ENCODE measurements around the gene LAG3.

LAG3 gene

DNA sequence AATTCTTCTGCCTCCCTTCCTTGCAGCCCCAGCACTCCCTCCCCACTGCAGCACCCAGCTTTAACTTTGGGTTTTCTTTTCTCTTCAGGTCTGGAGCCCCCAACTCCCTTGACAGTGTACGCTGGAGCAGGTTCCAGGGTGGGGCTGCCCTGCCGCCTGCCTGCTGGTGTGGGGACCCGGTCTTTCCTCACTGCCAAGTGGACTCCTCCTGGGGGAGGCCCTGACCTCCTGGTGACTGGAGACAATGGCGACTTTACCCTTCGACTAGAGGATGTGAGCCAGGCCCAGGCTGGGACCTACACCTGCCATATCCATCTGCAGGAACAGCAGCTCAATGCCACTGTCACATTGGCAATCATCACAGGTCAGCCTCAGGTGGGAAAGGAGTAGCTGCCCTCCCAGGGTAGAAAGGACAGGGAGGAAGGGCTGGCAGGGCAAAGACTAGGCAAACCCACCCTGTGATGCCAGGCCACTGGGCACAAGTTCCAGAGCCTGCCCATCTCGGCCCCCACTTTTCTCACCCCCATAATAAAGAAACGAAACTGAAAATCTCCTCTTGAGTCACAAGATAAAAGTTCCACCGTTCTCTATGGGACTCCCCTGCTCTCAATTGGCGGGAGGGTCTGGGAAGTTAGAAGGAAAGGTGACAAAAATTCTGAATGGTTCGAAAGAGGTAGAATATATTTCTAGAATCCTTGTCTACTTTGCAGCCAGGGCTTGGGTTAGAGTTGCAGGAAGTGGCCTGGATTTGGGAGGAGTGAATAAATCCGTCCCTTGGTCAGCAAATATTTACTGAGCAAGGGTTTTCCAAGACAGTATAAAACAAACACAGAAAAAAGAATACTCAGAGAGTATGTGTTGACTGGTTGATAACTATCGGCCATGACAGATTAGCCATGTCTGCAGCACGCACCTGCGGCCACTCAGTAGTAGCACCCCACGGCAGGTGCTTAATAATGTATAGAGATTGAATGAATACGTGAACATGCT is 3.2 kb downstream of the LAG3 start:
- H3K4me3 ChIP-seq (ENCODE audit: control insufficient read depth, low read depth, low read length), result no peak overlapping the region
- TF ChIP-seq, protein P1, sequence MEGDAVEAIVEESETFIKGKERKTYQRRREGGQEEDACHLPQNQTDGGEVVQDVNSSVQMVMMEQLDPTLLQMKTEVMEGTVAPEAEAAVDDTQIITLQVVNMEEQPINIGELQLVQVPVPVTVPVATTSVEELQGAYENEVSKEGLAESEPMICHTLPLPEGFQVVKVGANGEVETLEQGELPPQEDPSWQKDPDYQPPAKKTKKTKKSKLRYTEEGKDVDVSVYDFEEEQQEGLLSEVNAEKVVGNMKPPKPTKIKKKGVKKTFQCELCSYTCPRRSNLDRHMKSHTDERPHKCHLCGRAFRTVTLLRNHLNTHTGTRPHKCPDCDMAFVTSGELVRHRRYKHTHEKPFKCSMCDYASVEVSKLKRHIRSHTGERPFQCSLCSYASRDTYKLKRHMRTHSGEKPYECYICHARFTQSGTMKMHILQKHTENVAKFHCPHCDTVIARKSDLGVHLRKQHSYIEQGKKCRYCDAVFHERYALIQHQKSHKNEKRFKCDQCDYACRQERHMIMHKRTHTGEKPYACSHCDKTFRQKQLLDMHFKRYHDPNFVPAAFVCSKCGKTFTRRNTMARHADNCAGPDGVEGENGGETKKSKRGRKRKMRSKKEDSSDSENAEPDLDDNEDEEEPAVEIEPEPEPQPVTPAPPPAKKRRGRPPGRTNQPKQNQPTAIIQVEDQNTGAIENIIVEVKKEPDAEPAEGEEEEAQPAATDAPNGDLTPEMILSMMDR (conservative IDR thresholded peaks at IDR 0.05; ENCODE audit: control insufficient read depth, insufficient read depth, low read depth, low read length), result no peak
- no peak for DNase-seq (ENCODE audit: low read depth)

- DNase-seq (ENCODE audit: low read depth), result no peak
- H3K4me3 ChIP-seq (ENCODE audit: control insufficient read depth, low read depth, low read length), result no peak overlapping the region
- TF ChIP-seq, protein P1 (conservative IDR thresholded peaks at IDR 0.05; ENCODE audit: control insufficient read depth, insufficient read depth, low read depth, low read length), result no peak
Measured at GRCh38 chr12:6777386-6777785, 5.1 kb downstream of the LAG3 start.

DNA sequence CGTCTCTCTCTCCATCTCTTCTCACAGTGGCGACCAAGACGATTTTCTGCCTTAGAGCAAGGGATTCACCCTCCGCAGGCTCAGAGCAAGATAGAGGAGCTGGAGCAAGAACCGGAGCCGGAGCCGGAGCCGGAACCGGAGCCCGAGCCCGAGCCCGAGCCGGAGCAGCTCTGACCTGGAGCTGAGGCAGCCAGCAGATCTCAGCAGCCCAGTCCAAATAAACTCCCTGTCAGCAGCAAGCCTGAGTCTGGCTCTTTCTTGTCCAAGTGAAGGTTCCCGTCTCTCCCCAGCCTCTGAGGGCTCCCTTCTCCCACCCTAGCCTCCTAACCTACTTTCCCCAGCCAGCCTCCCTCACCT is 5.9 kb downstream of the LAG3 start:
- DNase-seq (ENCODE audit: low read depth), result peak; percentile 26
- peak overlapping the region; percentile 37 for H3K4me3 ChIP-seq (ENCODE audit: control insufficient read depth, low read depth, low read length)
- TF ChIP-seq, protein P1 (conservative IDR thresholded peaks at IDR 0.05; ENCODE audit: control insufficient read depth, insufficient read depth, low read depth, low read length), result no peak

DNA sequence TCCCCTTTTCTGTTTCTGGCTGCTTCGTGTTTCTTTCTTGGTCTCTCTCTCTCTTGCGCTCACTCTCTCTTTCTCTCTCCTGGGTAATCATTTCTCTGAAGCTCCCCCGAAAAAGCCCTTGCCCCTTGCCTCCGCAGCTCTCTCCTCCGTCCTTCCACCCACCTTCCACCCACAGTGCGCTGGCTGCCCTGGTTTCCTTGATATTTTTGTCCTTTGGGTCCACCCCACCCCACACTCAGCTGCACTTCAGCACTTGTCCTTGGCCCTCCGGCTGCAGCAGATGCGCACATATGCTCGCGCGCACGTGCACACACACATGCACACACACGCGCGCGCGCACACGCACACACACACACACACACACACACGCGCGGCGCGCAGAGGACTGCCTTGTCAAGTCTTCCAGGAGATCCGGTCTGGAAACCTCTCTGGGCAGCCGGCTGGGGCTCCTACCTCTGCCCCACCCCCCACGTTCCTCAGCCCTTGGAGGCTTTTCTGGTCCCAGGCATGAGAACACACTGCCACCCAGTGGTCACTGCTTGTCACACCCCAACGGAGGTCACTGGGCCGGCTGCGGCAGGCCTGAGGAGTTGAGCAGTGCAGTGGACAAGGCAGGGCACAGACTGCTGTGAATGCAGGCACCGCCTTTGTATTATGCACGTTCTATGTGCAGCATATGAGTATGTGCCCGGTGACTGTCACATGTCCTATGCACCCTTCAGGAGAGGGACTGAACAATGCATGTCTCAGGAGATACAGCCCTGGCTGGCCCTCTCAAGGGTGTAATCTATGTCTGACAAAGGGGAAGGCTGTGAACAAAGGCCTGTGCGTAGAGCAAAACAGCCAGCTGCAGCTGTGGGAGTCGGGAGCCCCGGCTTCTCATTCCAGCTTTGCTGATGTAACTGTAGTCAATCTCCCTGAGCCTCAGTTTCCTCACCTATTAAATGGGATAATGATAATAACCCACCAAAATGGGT is 6.5 kb downstream of the LAG3 start:
- H3K4me3 ChIP-seq (ENCODE audit: control insufficient read depth, low read depth, low read length), result peak overlapping the region; percentile 37
- TF ChIP-seq, protein P1 (conservative IDR thresholded peaks at IDR 0.05; ENCODE audit: control insufficient read depth, insufficient read depth, low read depth, low read length), result peak; percentile 88
- DNase-seq (ENCODE audit: low read depth), result peak; percentile 88

- DNase-seq (ENCODE audit: low read depth), result no peak
- H3K4me3 ChIP-seq (ENCODE audit: control insufficient read depth, low read depth, low read length), result no peak overlapping the region
- TF ChIP-seq, protein P1 (conservative IDR thresholded peaks at IDR 0.05; ENCODE audit: control insufficient read depth, insufficient read depth, low read depth, low read length), result no peak
Measured at GRCh38 chr12:6779708-6780432, 7.5 kb downstream of the LAG3 start.

GRCh38 chr12:6780573-6780972 is 8.3 kb downstream of the LAG3 start:
- DNase-seq (ENCODE audit: low read depth), result no peak
- no peak overlapping the region for H3K4me3 ChIP-seq (ENCODE audit: control insufficient read depth, low read depth, low read length)
- TF ChIP-seq, protein P1 (conservative IDR thresholded peaks at IDR 0.05; ENCODE audit: control insufficient read depth, insufficient read depth, low read depth, low read length), result no peak

Data from fibroblast of mammary gland (primary cell).